Measurements from ENCODE around the gene TBC1D22A. TPM values are rescaled to one million over a fixed set of nuclear protein-coding genes. Genes with fewer than 3 reads are reported as not detected.

TBC1D22A gene
- total RNA-seq, 2 donors from 2014 or later: 28.9 to 31.3 TPM

- H3K4me1 ChIP-seq (ENCODE audit: control insufficient read depth in 1 of 2, low read depth in 2 of 2): peaks cover 17 to 52% of the 10 kb centered on the region in 2 donors
- no peaks in the 10 kb centered on the region for H3K27me3 ChIP-seq (replicated peaks; ENCODE audit: insufficient read depth)
- no peak overlapping the region for H3K4me3 ChIP-seq
- H3K9me3 ChIP-seq: no peaks in the 10 kb centered on the region
- no peak overlapping the region for H3K27ac ChIP-seq
- DNase-seq (ENCODE audit: low spot score): no peak
- no peak for ATAC-seq (ENCODE audit: insufficient number of reproducible peaks, low FRiP score, low read depth)
- no peaks in the 10 kb centered on the region for H3K36me3 ChIP-seq
- TF ChIP-seq CTCF (IDR thresholded peaks at IDR 0.05): no peak
These were observed 6.8 kb downstream of the TBC1D22A start for GRCh38 chr22:46769191-46769675.

- H3K4me1 ChIP-seq (ENCODE audit: control insufficient read depth in 1 of 2, low read depth in 2 of 2): peaks cover 15 to 47% of the 10 kb centered on the region in 2 donors
- no peaks in the 10 kb centered on the region for H3K9me3 ChIP-seq
- DNase-seq (ENCODE audit: low spot score): no peak
- no peaks in the 10 kb centered on the region for H3K27me3 ChIP-seq (replicated peaks; ENCODE audit: insufficient read depth)
- TF ChIP-seq CTCF (IDR thresholded peaks at IDR 0.05): no peak
- no peak overlapping the region for H3K4me3 ChIP-seq
- H3K27ac ChIP-seq: peak overlapping the region in 1 of 2 donors; percentile 62
- no peaks in the 10 kb centered on the region for H3K36me3 ChIP-seq
- ATAC-seq (ENCODE audit: insufficient number of reproducible peaks, low FRiP score, low read depth): no peak
These were observed 7.3 kb downstream of the TBC1D22A start for GRCh38 chr22:46769706-46770105.

GRCh38 chr22:46770151-46770641, 7.7 kb downstream of the TBC1D22A start:
- Histone ChIP-seq H3K4me1 (ENCODE audit: control insufficient read depth in 1 of 2, low read depth in 2 of 2) (peaks cover 15 to 43% of the 10 kb centered on the region in 2 donors), H3K4me3 (no peak overlapping the region), H3K9me3 (no peaks in the 10 kb centered on the region), H3K36me3 (no peaks in the 10 kb centered on the region), H3K27ac (peak overlapping the region in 1 of 2 donors; percentile 62), H3K27me3 (replicated peaks; ENCODE audit: insufficient read depth) (no peaks in the 10 kb centered on the region)
- no peak for TF ChIP-seq CTCF (IDR thresholded peaks at IDR 0.05)
- ATAC-seq (ENCODE audit: insufficient number of reproducible peaks, low FRiP score, low read depth) (no peak), DNase-seq (ENCODE audit: low spot score) (no peak)

- Histone ChIP-seq H3K36me3 (no peaks in the 10 kb centered on the region), H3K4me3 (no peak overlapping the region), H3K4me1 (ENCODE audit: control insufficient read depth in 1 of 2, low read depth in 2 of 2) (peaks cover 15 to 41% of the 10 kb centered on the region in 2 donors), H3K27me3 (replicated peaks; ENCODE audit: insufficient read depth) (no peaks in the 10 kb centered on the region), H3K27ac (peak overlapping the region in 1 of 2 donors; percentile 62), H3K9me3 (no peaks in the 10 kb centered on the region)
- no peak for TF ChIP-seq CTCF (IDR thresholded peaks at IDR 0.05)
- DNase-seq (ENCODE audit: low spot score): no peak
- ATAC-seq (ENCODE audit: insufficient number of reproducible peaks, low FRiP score, low read depth): no peak
These were observed 8.3 kb downstream of the TBC1D22A start for GRCh38 chr22:46770726-46771125.

GRCh38 chr22:46773076-46773475, 10.6 kb downstream of the TBC1D22A start:
- H3K27me3 ChIP-seq (replicated peaks; ENCODE audit: insufficient read depth): no peaks in the 10 kb centered on the region
- no peak for TF ChIP-seq CTCF (IDR thresholded peaks at IDR 0.05)
- no peaks in the 10 kb centered on the region for H3K9me3 ChIP-seq
- DNase-seq (ENCODE audit: low spot score) (no peak), ATAC-seq (ENCODE audit: insufficient number of reproducible peaks, low FRiP score, low read depth) (no peak)
- H3K27ac ChIP-seq: peak overlapping the region in 1 of 2 donors; percentile 32
- no peak overlapping the region for H3K4me3 ChIP-seq
- peaks cover 12 to 44% of the 10 kb centered on the region in 2 donors for H3K4me1 ChIP-seq (ENCODE audit: control insufficient read depth in 1 of 2, low read depth in 2 of 2)
- no peaks in the 10 kb centered on the region for H3K36me3 ChIP-seq
